ENCODE data around the gene TCF7L1.

TCF7L1 gene

DNA sequence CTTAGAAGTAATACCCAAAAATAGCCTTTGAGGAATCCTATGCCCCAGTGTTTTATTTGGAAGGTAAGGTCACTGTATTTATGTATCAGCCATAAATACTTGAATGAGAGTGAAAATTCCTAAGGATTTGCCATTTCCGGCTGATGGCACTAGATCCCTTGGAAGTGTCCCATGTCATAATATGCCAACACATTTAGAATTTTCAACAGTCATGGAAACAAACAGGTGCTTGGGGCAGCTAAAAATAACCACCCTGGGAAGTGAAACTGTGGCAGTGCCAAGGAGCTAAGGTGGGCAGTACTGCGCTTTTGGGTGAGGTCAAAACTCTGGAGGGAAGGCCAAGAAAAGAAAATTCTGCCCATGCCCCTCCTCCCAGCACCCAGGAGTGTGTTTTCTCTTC lies 80.2 kb downstream of the TCF7L1 start:
- Histone ChIP-seq H3K4me1 (ENCODE audit: insufficient read depth, low read length, poor library complexity, severe bottlenecking) (no peaks in the 10 kb centered on the region), H2AFZ (ENCODE audit: low read length) (no peak overlapping the region), H3K9me3 (ENCODE audit: insufficient read depth, low read depth, low read length) (no peaks in the 10 kb centered on the region), H3K36me3 (ENCODE audit: insufficient read depth, low read length) (no peaks in the 10 kb centered on the region), H3K27me3 (ENCODE audit: insufficient read depth, low read length, poor library complexity, severe bottlenecking) (no peaks in the 10 kb centered on the region), H3K9ac (ENCODE audit: low read depth, low read length, poor library complexity, severe bottlenecking) (no peak overlapping the region), H3F3A (ENCODE audit: low read depth) (no peaks in the 10 kb centered on the region), H3K79me2 (ENCODE audit: insufficient read depth, low read length) (no peaks in the 10 kb centered on the region), H3K9me2 (replicated peaks; ENCODE audit: low read depth, low read length) (no peaks in the 10 kb centered on the region), H3K4me2 (ENCODE audit: low read depth, low read length, poor library complexity, severe bottlenecking) (no peak overlapping the region), H4K20me1 (ENCODE audit: insufficient read depth, low read length, poor library complexity, severe bottlenecking) (no peaks in the 10 kb centered on the region), H3K4me3 (ENCODE audit: low read length, poor library complexity, severe bottlenecking) (no peak overlapping the region)
- no peak for TF ChIP-seq EZH2phosphoT487 (IDR thresholded peaks at IDR 0.05; ENCODE audit: borderline replicate concordance)
- TF ChIP-seq, protein P1, sequence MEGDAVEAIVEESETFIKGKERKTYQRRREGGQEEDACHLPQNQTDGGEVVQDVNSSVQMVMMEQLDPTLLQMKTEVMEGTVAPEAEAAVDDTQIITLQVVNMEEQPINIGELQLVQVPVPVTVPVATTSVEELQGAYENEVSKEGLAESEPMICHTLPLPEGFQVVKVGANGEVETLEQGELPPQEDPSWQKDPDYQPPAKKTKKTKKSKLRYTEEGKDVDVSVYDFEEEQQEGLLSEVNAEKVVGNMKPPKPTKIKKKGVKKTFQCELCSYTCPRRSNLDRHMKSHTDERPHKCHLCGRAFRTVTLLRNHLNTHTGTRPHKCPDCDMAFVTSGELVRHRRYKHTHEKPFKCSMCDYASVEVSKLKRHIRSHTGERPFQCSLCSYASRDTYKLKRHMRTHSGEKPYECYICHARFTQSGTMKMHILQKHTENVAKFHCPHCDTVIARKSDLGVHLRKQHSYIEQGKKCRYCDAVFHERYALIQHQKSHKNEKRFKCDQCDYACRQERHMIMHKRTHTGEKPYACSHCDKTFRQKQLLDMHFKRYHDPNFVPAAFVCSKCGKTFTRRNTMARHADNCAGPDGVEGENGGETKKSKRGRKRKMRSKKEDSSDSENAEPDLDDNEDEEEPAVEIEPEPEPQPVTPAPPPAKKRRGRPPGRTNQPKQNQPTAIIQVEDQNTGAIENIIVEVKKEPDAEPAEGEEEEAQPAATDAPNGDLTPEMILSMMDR (conservative IDR thresholded peaks at IDR 0.05; ENCODE audit: low read length): no peak

DNA sequence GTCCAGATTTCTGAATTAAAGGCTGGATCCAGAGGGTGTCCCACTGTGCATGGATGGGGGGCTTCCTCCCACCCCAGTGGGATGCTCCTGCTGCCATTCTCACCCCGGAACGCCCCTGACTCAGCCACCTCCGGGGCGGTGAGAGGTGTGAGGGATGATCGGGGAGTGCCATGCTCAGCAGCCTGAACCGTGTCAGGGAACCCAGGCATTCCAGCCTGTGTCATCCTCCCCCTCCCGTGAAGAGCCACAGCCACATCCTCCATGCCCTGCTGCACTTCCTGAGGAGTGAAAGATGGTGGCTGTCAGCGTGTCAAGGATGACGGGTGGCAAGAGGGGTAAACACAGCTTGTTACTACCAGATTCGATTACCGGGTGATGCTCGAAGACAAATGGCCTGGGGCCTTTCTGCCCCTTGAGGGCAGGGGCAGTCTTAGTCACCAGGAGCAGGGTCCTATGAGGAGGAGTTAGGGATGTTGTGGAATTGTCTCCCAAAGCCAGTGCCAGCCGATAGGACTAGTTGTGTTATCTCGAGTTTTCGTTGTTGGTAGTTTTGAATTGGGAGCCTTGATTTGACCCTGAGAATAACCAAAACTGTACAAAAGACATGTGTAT lies 80.8 kb downstream of the TCF7L1 start:
- H3K4me1 ChIP-seq (ENCODE audit: insufficient read depth, low read length, poor library complexity, severe bottlenecking): no peaks in the 10 kb centered on the region
- H3K4me3 ChIP-seq (ENCODE audit: low read length, poor library complexity, severe bottlenecking): no peak overlapping the region
- TF ChIP-seq EZH2phosphoT487 (IDR thresholded peaks at IDR 0.05; ENCODE audit: borderline replicate concordance): no peak
- TF ChIP-seq, protein P1 (conservative IDR thresholded peaks at IDR 0.05; ENCODE audit: low read length): no peak
- no peaks in the 10 kb centered on the region for H3K9me2 ChIP-seq (replicated peaks; ENCODE audit: low read depth, low read length)
- H3F3A ChIP-seq (ENCODE audit: low read depth): no peaks in the 10 kb centered on the region
- no peak overlapping the region for H3K4me2 ChIP-seq (ENCODE audit: low read depth, low read length, poor library complexity, severe bottlenecking)
- no peak overlapping the region for H2AFZ ChIP-seq (ENCODE audit: low read length)
- H3K79me2 ChIP-seq (ENCODE audit: insufficient read depth, low read length): no peaks in the 10 kb centered on the region
- H4K20me1 ChIP-seq (ENCODE audit: insufficient read depth, low read length, poor library complexity, severe bottlenecking): no peaks in the 10 kb centered on the region
- no peaks in the 10 kb centered on the region for H3K9me3 ChIP-seq (ENCODE audit: insufficient read depth, low read depth, low read length)
- H3K36me3 ChIP-seq (ENCODE audit: insufficient read depth, low read length): no peaks in the 10 kb centered on the region
- no peaks in the 10 kb centered on the region for H3K27me3 ChIP-seq (ENCODE audit: insufficient read depth, low read length, poor library complexity, severe bottlenecking)
- no peak overlapping the region for H3K9ac ChIP-seq (ENCODE audit: low read depth, low read length, poor library complexity, severe bottlenecking)

DNA sequence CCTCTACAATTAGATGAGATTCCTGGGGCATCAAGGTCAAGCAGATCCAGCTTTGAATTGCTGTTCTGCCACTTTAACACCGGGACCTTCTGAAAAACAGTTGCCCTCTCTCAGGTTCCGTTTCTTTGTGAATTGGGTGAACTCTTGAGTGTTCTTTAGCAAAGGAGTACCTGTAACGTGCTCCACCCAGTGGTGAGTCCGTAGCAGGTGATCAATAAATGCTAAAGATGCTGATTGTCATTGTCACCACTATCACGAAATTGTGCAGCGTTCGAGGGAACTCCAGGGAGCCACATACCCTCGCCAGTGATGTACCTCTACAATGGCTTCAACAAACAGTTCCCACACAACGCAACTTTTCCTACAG lies 81.9 kb downstream of the TCF7L1 start:
- Histone ChIP-seq H3K4me2 (ENCODE audit: low read depth, low read length, poor library complexity, severe bottlenecking) (no peak overlapping the region), H2AFZ (ENCODE audit: low read length) (no peak overlapping the region), H3K4me3 (ENCODE audit: low read length, poor library complexity, severe bottlenecking) (no peak overlapping the region), H4K20me1 (ENCODE audit: insufficient read depth, low read length, poor library complexity, severe bottlenecking) (no peaks in the 10 kb centered on the region), H3F3A (ENCODE audit: low read depth) (no peaks in the 10 kb centered on the region), H3K79me2 (ENCODE audit: insufficient read depth, low read length) (no peaks in the 10 kb centered on the region), H3K36me3 (ENCODE audit: insufficient read depth, low read length) (no peaks in the 10 kb centered on the region), H3K4me1 (ENCODE audit: insufficient read depth, low read length, poor library complexity, severe bottlenecking) (no peaks in the 10 kb centered on the region), H3K9ac (ENCODE audit: low read depth, low read length, poor library complexity, severe bottlenecking) (no peak overlapping the region), H3K27me3 (ENCODE audit: insufficient read depth, low read length, poor library complexity, severe bottlenecking) (no peaks in the 10 kb centered on the region), H3K9me2 (replicated peaks; ENCODE audit: low read depth, low read length) (no peaks in the 10 kb centered on the region), H3K9me3 (ENCODE audit: insufficient read depth, low read depth, low read length) (no peaks in the 10 kb centered on the region)
- no peak for TF ChIP-seq EZH2phosphoT487 (IDR thresholded peaks at IDR 0.05; ENCODE audit: borderline replicate concordance)
- TF ChIP-seq, protein P1 (conservative IDR thresholded peaks at IDR 0.05; ENCODE audit: low read length): no peak
